Measurements from ENCODE around the gene PTPRN2.

The PTPRN2 gene

GRCh38 chr7:157523766-157524421 is 1063.7 kb downstream of the PTPRN2 start:
- H3K36me3 Mint-ChIP-seq (ENCODE audit: low read depth) = no peaks in the 10 kb centered on the region

GRCh38 chr7:157523371-157523765 is 1064.3 kb downstream of the PTPRN2 start:
- peaks cover 14% of the 10 kb centered on the region for H3K27me3 Mint-ChIP-seq (ENCODE audit: low read depth, poor library complexity)
- no peak overlapping the region for H3K4me3 Mint-ChIP-seq
- H3K36me3 Mint-ChIP-seq (ENCODE audit: low read depth) = no peaks in the 10 kb centered on the region
- no peak for TF ChIP-seq CTCF (IDR thresholded peaks at IDR 0.05)
- H3K4me1 Mint-ChIP-seq = peaks cover 59% of the 10 kb centered on the region
- no peak for DNase-seq
- no peaks in the 10 kb centered on the region for H3K9me3 Mint-ChIP-seq
- no peak overlapping the region for H3K27ac Mint-ChIP-seq

More at GRCh38 chr7:157523766-157524421, 1063.7 kb downstream of the PTPRN2 start:
- Mint-ChIP-seq H3K27ac (no peak overlapping the region), H3K9me3 (no peaks in the 10 kb centered on the region), H3K4me3 (no peak overlapping the region), H3K4me1 (peaks cover 55% of the 10 kb centered on the region), H3K27me3 (ENCODE audit: low read depth, poor library complexity) (peaks cover 14% of the 10 kb centered on the region)
- no peak for DNase-seq
- no peak for TF ChIP-seq CTCF (IDR thresholded peaks at IDR 0.05)

GRCh38 chr7:157522954-157523353 is 1064.7 kb downstream of the PTPRN2 start:
- peaks cover 60% of the 10 kb centered on the region for H3K4me1 Mint-ChIP-seq
- no peak for TF ChIP-seq CTCF (IDR thresholded peaks at IDR 0.05)
- no peaks in the 10 kb centered on the region for H3K9me3 Mint-ChIP-seq
- no peak overlapping the region for H3K27ac Mint-ChIP-seq
- no peak for DNase-seq
- peaks cover 14% of the 10 kb centered on the region for H3K27me3 Mint-ChIP-seq (ENCODE audit: low read depth, poor library complexity)
- no peak overlapping the region for H3K4me3 Mint-ChIP-seq
- H3K36me3 Mint-ChIP-seq (ENCODE audit: low read depth) = no peaks in the 10 kb centered on the region

DNA sequence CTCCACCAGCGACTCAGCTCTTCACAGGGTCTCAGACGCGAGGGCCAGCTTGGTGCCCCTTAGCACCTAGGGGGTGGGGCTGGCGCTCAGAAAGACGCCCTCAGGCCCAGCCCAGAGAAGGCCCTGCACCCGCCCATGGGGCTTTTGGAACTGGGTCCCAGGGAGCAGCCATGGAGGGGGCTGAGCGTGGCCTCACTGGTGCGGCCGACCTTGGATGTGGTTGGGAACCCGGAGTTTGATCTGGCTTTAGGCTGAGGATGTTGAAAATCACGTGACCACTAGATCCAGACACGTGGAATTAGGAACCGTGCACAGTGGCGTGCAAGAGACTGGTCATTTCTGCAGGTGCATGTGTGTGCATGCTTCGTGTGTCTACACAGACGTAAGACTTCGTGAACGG is 1065.4 kb downstream of the PTPRN2 start:
- Mint-ChIP-seq H3K36me3 (ENCODE audit: low read depth) (no peaks in the 10 kb centered on the region), H3K4me3 (no peak overlapping the region), H3K4me1 (peaks cover 57% of the 10 kb centered on the region), H3K9me3 (no peaks in the 10 kb centered on the region), H3K27ac (no peak overlapping the region), H3K27me3 (ENCODE audit: low read depth, poor library complexity) (peaks cover 14% of the 10 kb centered on the region)
- no peak for DNase-seq
- TF ChIP-seq CTCF (IDR thresholded peaks at IDR 0.05) = no peak

DNA sequence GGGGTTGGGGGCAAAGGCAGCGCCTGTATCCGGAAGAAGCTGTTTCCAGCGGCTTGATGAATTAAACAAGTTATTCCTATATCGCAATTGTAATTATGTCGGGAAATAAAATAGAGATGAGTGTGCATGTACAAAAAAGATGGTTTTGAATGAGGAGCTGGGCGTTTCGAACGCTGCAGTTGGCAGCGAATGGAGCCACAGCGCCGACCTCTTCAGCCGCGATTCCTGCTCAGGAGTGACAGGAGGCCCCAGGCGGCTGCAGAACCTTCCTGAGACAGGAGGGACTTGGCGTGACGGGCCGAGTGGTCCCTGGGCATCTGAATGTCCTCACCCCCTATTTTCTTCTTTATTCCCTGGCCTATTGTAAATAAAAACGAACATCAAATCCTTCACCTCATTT is 1065.9 kb downstream of the PTPRN2 start:
- Mint-ChIP-seq H3K4me3 (no peak overlapping the region), H3K36me3 (ENCODE audit: low read depth) (no peaks in the 10 kb centered on the region), H3K4me1 (peaks cover 53% of the 10 kb centered on the region), H3K27ac (no peak overlapping the region), H3K9me3 (no peaks in the 10 kb centered on the region), H3K27me3 (ENCODE audit: low read depth, poor library complexity) (peaks cover 14% of the 10 kb centered on the region)
- no peak for TF ChIP-seq CTCF (IDR thresholded peaks at IDR 0.05)
- DNase-seq = no peak

DNA sequence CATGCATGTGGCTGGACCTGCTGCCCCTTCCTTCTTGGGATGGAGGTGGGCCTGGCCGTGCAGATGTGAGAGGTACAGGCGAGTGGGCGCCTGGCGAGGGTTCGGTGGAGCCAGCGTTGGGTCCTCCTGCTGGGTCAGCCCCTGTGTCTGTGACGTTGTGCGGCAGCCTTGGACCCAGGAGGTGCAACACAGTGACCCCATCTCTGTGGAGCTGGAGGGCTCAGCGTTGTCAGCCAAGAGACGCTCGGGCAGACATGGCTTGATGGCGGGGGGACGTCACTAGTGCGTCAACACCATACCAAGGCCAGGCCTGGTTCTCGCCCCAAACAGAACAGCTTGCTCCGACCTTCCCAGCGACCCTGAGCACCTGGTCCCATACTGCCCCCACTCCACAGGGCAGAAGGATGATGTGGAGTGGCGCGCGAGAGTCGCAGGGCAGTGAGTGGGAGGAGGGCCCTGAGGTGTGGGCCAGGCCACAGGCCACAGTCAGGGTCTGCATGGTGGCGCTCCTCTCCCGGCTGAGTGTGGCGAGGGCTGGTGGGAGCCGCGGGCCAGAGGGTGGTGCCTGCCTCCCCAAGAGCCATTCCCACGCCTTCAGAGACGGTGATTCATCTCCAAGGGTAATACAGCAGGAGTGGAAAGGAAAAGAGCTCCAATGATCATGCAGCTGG is 1066.4 kb downstream of the PTPRN2 start:
- H3K27me3 Mint-ChIP-seq (ENCODE audit: low read depth, poor library complexity) = peaks cover 17% of the 10 kb centered on the region
- H3K4me1 Mint-ChIP-seq = peaks cover 48% of the 10 kb centered on the region

More for the DNA sequence above, 1066.4 kb downstream of the PTPRN2 start:
- peaks cover 1% of the 10 kb centered on the region for H3K9me3 Mint-ChIP-seq
- H3K4me3 Mint-ChIP-seq = no peak overlapping the region
- DNase-seq = no peak
- no peak for TF ChIP-seq CTCF (IDR thresholded peaks at IDR 0.05)
- no peak overlapping the region for H3K27ac Mint-ChIP-seq
- no peaks in the 10 kb centered on the region for H3K36me3 Mint-ChIP-seq (ENCODE audit: low read depth)

Data from nephron progenitor cell (in vitro differentiated cells).